HepG2 (cell line): ENCODE results near the gene IARS2.

ENCODE experiments used
- BCLAF1 ChIP-seq: fragments of 450-650 bp; IDR thresholded peaks from 2 replicates; pipeline ENCODE4 v1.6.1; 2017; ENCODE audit warnings: mild to moderate bottlenecking
- MEIS1 ChIP-seq: sonication (generic); formaldehyde crosslinking; IDR thresholded peaks from 2 replicates; pipeline ENCODE4 v1.9.0; 2021; ENCODE audit warnings: mild to moderate bottlenecking, missing genetic modification reagents, moderate library complexity, borderline replicate concordance
- PRDM4 ChIP-seq: sonication (generic); formaldehyde crosslinking; IDR thresholded peaks from 2 replicates; pipeline ENCODE4 v1.9.0; 2021; ENCODE audit warnings: missing genetic modification reagents, borderline replicate concordance
- ZEB1 ChIP-seq: IDR thresholded peaks from 2 replicates; pipeline ENCODE4 v1.6.1; 2012; ENCODE audit warnings: mild to moderate bottlenecking, low read depth, inconsistent platforms; ENCODE audit not compliant: insufficient replicate concordance
- ZNF260 ChIP-seq: sonication (generic); formaldehyde crosslinking; IDR thresholded peaks from 2 replicates; pipeline ENCODE4 v1.4.0; 2020; ENCODE audit warnings: missing genetic modification reagents, low read depth, mild to moderate bottlenecking, borderline replicate concordance
- ZNF704 ChIP-seq: sonication (generic); formaldehyde crosslinking; IDR thresholded peaks from 2 replicates; pipeline ENCODE4 v1.8.1; 2023; ENCODE audit warnings: mild to moderate bottlenecking, inconsistent platforms, moderate library complexity, missing genetic modification reagents, borderline replicate concordance
- ZSCAN29 ChIP-seq: sonication (generic); formaldehyde crosslinking; conservative IDR thresholded peaks from 2 replicates; pipeline ENCODE4 v1.4.0; 2020; ENCODE audit warnings: mild to moderate bottlenecking, missing genetic modification reagents
- TF ChIP-seq, protein P1 (sequence below): sonication (generic); formaldehyde crosslinking; IDR thresholded peaks from 2 replicates; pipeline ENCODE4 v1.4.0; 2020; ENCODE audit warnings: missing genetic modification reagents, borderline replicate concordance
- TF ChIP-seq, protein P2 (sequence below): sonication (generic); formaldehyde crosslinking; IDR thresholded peaks from 2 replicates; pipeline ENCODE4 v1.5.0; 2020; ENCODE audit warnings: mild to moderate bottlenecking, missing genetic modification reagents, moderate library complexity

- TF ChIP-seq, protein P1, sequence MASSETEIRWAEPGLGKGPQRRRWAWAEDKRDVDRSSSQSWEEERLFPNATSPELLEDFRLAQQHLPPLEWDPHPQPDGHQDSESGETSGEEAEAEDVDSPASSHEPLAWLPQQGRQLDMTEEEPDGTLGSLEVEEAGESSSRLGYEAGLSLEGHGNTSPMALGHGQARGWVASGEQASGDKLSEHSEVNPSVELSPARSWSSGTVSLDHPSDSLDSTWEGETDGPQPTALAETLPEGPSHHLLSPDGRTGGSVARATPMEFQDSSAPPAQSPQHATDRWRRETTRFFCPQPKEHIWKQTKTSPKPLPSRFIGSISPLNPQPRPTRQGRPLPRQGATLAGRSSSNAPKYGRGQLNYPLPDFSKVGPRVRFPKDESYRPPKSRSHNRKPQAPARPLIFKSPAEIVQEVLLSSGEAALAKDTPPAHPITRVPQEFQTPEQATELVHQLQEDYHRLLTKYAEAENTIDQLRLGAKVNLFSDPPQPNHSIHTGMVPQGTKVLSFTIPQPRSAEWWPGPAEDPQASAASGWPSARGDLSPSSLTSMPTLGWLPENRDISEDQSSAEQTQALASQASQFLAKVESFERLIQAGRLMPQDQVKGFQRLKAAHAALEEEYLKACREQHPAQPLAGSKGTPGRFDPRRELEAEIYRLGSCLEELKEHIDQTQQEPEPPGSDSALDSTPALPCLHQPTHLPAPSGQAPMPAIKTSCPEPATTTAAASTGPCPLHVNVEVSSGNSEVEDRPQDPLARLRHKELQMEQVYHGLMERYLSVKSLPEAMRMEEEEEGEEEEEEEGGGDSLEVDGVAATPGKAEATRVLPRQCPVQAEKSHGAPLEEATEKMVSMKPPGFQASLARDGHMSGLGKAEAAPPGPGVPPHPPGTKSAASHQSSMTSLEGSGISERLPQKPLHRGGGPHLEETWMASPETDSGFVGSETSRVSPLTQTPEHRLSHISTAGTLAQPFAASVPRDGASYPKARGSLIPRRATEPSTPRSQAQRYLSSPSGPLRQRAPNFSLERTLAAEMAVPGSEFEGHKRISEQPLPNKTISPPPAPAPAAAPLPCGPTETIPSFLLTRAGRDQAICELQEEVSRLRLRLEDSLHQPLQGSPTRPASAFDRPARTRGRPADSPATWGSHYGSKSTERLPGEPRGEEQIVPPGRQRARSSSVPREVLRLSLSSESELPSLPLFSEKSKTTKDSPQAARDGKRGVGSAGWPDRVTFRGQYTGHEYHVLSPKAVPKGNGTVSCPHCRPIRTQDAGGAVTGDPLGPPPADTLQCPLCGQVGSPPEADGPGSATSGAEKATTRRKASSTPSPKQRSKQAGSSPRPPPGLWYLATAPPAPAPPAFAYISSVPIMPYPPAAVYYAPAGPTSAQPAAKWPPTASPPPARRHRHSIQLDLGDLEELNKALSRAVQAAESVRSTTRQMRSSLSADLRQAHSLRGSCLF (CRISPR knock-in tag), result no peak
- TF ChIP-seq ZEB1, result no peak
- TF ChIP-seq PRDM4 (CRISPR knock-in tag), result no peak
- TF ChIP-seq, protein P2, sequence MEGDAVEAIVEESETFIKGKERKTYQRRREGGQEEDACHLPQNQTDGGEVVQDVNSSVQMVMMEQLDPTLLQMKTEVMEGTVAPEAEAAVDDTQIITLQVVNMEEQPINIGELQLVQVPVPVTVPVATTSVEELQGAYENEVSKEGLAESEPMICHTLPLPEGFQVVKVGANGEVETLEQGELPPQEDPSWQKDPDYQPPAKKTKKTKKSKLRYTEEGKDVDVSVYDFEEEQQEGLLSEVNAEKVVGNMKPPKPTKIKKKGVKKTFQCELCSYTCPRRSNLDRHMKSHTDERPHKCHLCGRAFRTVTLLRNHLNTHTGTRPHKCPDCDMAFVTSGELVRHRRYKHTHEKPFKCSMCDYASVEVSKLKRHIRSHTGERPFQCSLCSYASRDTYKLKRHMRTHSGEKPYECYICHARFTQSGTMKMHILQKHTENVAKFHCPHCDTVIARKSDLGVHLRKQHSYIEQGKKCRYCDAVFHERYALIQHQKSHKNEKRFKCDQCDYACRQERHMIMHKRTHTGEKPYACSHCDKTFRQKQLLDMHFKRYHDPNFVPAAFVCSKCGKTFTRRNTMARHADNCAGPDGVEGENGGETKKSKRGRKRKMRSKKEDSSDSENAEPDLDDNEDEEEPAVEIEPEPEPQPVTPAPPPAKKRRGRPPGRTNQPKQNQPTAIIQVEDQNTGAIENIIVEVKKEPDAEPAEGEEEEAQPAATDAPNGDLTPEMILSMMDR (CRISPR knock-in tag), result no peak
- no peak for TF ChIP-seq ZNF260 (CRISPR knock-in tag)
- no peak for TF ChIP-seq BCLAF1
- TF ChIP-seq ZSCAN29 (CRISPR knock-in tag), result no peak
- no peak for TF ChIP-seq MEIS1 (CRISPR knock-in tag)
- no peak for TF ChIP-seq ZNF704 (CRISPR knock-in tag)
These were observed 70.6 kb downstream of the IARS2 start for GRCh38 chr1:220164517-220164916.
